AG04450 (cell line): ENCODE data around the gene ZNF451. TPM values are rescaled to one million over a fixed set of nuclear protein-coding genes. Genes with fewer than 3 reads are reported as not detected.

Experiments
- CTCF ChIA-PET: fragments of 300-600, 350-600 bp; formaldehyde crosslinking; extraction: SDS; loops from one replicate; lab custom pipeline; 2022; ENCODE audit warnings: antibody characterized with exemption, inconsistent platforms; lab: Charles Lee
- POLR2A ChIA-PET: fragments of 350-600 bp; formaldehyde crosslinking; extraction: SDS; loops from one replicate; lab custom pipeline; 2021; ENCODE audit warnings: antibody characterized with exemption, inconsistent platforms; lab: Yijun Ruan, JAX
- DNase-seq: peaks from one replicate; pipeline ENCODE4 v3.0.0-alpha.2; 2011; ENCODE audit warnings: low read depth, low spot score
- H3K27ac ChIP-seq: one replicate; pipeline ENCODE4 v1.5.1; 2012; ENCODE audit warnings: low read depth, low read length, control low read depth
- H3K27me3 ChIP-seq: one replicate; pipeline ENCODE4 v1.6.0; 2012; ENCODE audit warnings: low read length; ENCODE audit not compliant: control insufficient read depth, insufficient read depth
- H3K4me3 ChIP-seq: 2 replicates; pipeline ENCODE4 v1.5.1; 2011; ENCODE audit warnings: mild to moderate bottlenecking, low read depth, low read length, control low read depth
- H3K9me3 ChIP-seq: 2 replicates; pipeline ENCODE4 v1.5.1; 2012; ENCODE audit warnings: low read length; ENCODE audit not compliant: control insufficient read depth, insufficient read depth
- polyA plus RNA-seq: library from polyadenylated mRNA; depleted of rRNA; stranded (reverse); fragments of >200 nt; gene quantifications from 2 replicates; pipeline ENCODE4 v1.2.3, GENCODE V29; 2011
- TF ChIP-seq, protein P1 (sequence below): IDR thresholded peaks from 2 replicates; pipeline ENCODE4 v1.5.1; 2011; ENCODE audit warnings: low read depth, low read length, control low read depth, inconsistent platforms

Gene ZNF451
- polyA plus RNA-seq, 1 experiment: 31.6 TPM

DNA sequence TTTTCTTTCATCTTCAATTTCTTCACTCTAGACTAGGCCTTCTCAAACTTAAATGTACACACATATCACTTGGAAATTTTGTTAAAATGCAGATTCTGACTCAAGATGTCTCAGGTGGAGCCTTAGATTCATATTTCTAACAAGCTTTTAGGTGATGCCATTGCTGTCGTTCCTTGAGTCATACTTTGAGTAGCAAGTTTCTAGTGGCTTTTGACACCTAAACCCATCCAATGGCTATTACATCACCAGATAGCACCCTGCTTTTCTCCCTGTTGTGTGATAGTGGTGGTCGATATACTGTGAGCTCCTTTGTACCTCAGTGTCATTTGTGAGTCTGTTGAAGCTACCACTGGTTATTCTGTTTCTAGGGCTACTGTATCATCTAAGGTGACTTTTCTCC is 47.4 kb downstream of the ZNF451 start:
- Histone ChIP-seq H3K4me3 (no peak overlapping the region), H3K27me3 (no peaks in the 10 kb centered on the region), H3K27ac (no peak overlapping the region), H3K9me3 (no peaks in the 10 kb centered on the region)
- TF ChIP-seq, protein P1, sequence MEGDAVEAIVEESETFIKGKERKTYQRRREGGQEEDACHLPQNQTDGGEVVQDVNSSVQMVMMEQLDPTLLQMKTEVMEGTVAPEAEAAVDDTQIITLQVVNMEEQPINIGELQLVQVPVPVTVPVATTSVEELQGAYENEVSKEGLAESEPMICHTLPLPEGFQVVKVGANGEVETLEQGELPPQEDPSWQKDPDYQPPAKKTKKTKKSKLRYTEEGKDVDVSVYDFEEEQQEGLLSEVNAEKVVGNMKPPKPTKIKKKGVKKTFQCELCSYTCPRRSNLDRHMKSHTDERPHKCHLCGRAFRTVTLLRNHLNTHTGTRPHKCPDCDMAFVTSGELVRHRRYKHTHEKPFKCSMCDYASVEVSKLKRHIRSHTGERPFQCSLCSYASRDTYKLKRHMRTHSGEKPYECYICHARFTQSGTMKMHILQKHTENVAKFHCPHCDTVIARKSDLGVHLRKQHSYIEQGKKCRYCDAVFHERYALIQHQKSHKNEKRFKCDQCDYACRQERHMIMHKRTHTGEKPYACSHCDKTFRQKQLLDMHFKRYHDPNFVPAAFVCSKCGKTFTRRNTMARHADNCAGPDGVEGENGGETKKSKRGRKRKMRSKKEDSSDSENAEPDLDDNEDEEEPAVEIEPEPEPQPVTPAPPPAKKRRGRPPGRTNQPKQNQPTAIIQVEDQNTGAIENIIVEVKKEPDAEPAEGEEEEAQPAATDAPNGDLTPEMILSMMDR: no peak
- CTCF ChIA-PET: interaction anchor here (1.3 kb wide), 1 partner anchor 234 kb away, joined by 3 read pairs; no protein-coding TSS in a partner anchor
- no peak for DNase-seq
- POLR2A ChIA-PET: no interaction called here

GRCh38 chr6:57138026-57138425 is 48.0 kb downstream of the ZNF451 start:
- DNase-seq: no peak
- POLR2A ChIA-PET: no interaction called here
- Histone ChIP-seq H3K9me3 (no peaks in the 10 kb centered on the region), H3K27ac (no peak overlapping the region), H3K4me3 (no peak overlapping the region), H3K27me3 (no peaks in the 10 kb centered on the region)
- TF ChIP-seq, protein P1: no peak
- CTCF ChIA-PET: interaction anchor here (1.3 kb wide), 1 partner anchor 235 kb away, joined by 3 read pairs; no protein-coding TSS in a partner anchor

- ChIA-PET CTCF (no interaction called here), POLR2A (no interaction called here)
- no peak overlapping the region for H3K4me3 ChIP-seq
- H3K9me3 ChIP-seq: no peaks in the 10 kb centered on the region
- no peak for DNase-seq
- H3K27ac ChIP-seq: no peak overlapping the region
- TF ChIP-seq, protein P1: no peak
- no peaks in the 10 kb centered on the region for H3K27me3 ChIP-seq
Measured at GRCh38 chr6:57141451-57142177, 51.6 kb downstream of the ZNF451 start.

DNA sequence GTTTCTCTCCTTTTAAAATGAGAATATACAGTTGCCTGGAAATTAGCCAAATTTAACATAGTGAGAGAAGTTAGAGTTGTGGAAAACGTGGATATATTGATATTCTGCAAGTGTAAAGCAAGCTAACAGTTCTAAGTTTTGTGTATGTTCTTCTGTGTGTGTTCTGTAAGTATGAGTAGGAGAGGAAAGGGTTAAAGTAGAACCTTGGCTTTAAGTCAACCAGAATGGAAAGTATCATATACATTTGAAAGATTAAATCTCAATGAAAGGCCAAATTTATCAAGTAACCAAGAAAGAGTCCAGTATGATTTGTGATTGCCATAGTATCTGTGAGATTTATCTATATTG is 52.2 kb downstream of the ZNF451 start:
- no peaks in the 10 kb centered on the region for H3K9me3 ChIP-seq
- H3K4me3 ChIP-seq: no peak overlapping the region
- POLR2A ChIA-PET: no interaction called here
- TF ChIP-seq, protein P1: no peak
- CTCF ChIA-PET: no interaction called here
- H3K27ac ChIP-seq: no peak overlapping the region
- DNase-seq: no peak
- H3K27me3 ChIP-seq: no peaks in the 10 kb centered on the region

DNA sequence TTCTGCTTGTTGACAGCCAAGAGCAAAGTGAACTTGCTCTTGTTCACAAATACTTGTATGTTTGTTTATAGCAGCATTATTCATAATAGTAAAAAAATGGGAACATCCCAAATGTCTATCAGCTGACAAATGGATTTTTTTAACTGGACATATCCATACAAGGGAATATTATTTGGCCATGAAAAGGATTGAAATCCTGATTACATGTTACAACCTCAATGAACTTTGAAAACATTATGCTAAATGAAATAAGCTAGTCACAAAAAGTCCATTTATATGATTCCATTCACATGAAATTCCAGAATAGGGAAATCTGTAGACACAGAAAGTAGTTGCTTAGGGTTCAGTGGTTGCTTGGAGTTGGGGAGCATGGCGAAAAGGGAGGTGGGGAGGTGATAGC is 53.7 kb downstream of the ZNF451 start:
- Histone ChIP-seq H3K4me3 (no peak overlapping the region), H3K27me3 (no peaks in the 10 kb centered on the region), H3K9me3 (no peaks in the 10 kb centered on the region), H3K27ac (no peak overlapping the region)
- no peak for DNase-seq
- CTCF ChIA-PET: interaction anchor here (0.7 kb wide), 1 partner anchor 8 kb away, joined by 6 read pairs; no protein-coding TSS in a partner anchor
- POLR2A ChIA-PET: no interaction called here
- TF ChIP-seq, protein P1: no peak
